WTC11 (cell line): ENCODE measurements around the gene MAPKAP1. TPM values are rescaled to one million over a fixed set of nuclear protein-coding genes. Genes with fewer than 3 reads are reported as not detected.

Source experiments
- ATAC-seq: fragments of 200-7000 bp; cut with Tn5 transposase; 2 replicates; pipeline ENCODE4 v1.10.0; 2021; ENCODE audit warnings: mild to moderate bottlenecking, moderate library complexity
- CTCF ChIA-PET: fragments of 300-600 bp; sonication (Branson Sonifier 250); formaldehyde crosslinking; loops from one replicate; lab custom pipeline; 2021; ENCODE audit warnings: antibody characterized with exemption; lab: Charles Lee
- POLR2A ChIA-PET: fragments of 350-600 bp; sonication (Branson Sonifier 250); formaldehyde crosslinking; loops from one replicate; lab custom pipeline; 2021; ENCODE audit warnings: antibody characterized with exemption; lab: Charles Lee
- DNase-seq: peaks from one replicate; pipeline ENCODE4 v3.0.0; 2021; ENCODE audit warnings: low spot score
- H3K27ac Mint-ChIP-seq: 2 replicates; pipeline ENCODE4 v1.8.0; 2021; ENCODE audit warnings: mixed read lengths
- H3K27me3 Mint-ChIP-seq: 2 replicates; pipeline ENCODE4 v1.8.0; 2021; ENCODE audit warnings: low read depth, mild to moderate bottlenecking, moderate library complexity, mixed read lengths
- H3K36me3 Mint-ChIP-seq: 2 replicates; pipeline ENCODE4 v1.8.0; 2021; ENCODE audit warnings: mixed read lengths
- H3K4me1 Mint-ChIP-seq: 2 replicates; pipeline ENCODE4 v1.8.0; 2022; ENCODE audit warnings: mixed read lengths
- H3K4me3 Mint-ChIP-seq: 2 replicates; pipeline ENCODE4 v1.8.0; 2021; ENCODE audit warnings: mild to moderate bottlenecking, moderate library complexity, mixed read lengths
- H3K9me3 Mint-ChIP-seq: 2 replicates; pipeline ENCODE4 v1.8.0; 2021; ENCODE audit warnings: mixed read lengths
- CBFB ChIP-seq: sonication (generic); formaldehyde crosslinking; IDR thresholded peaks from 2 replicates; pipeline ENCODE4 v1.8.1; 2022; ENCODE audit warnings: mild to moderate bottlenecking, low read depth, missing genetic modification reagents
- ERG ChIP-seq: fragments of 250-450 bp; sonication (Bioruptor Pico); IDR thresholded peaks from 2 replicates; pipeline ENCODE4 v1.8.0; 2021; ENCODE audit warnings: mild to moderate bottlenecking
- ETV6 ChIP-seq: sonication (generic); formaldehyde crosslinking; IDR thresholded peaks from 2 replicates; pipeline ENCODE4 v1.8.1; 2022; ENCODE audit warnings: mild to moderate bottlenecking, missing genetic modification reagents
- FOXP4 ChIP-seq: sonication (generic); formaldehyde crosslinking; IDR thresholded peaks from 2 replicates; pipeline ENCODE4 v1.8.0; 2022; ENCODE audit warnings: mild to moderate bottlenecking, missing genetic modification reagents
- IRF2 ChIP-seq: sonication (generic); formaldehyde crosslinking; IDR thresholded peaks from 2 replicates; pipeline ENCODE4 v1.8.0; 2022; ENCODE audit warnings: low read depth, missing genetic modification reagents, borderline replicate concordance
- MXD4 ChIP-seq: fragments of 250-450 bp; sonication (Bioruptor Pico); IDR thresholded peaks from 2 replicates; pipeline ENCODE4 v1.8.0; 2021; ENCODE audit warnings: mild to moderate bottlenecking, moderate library complexity, borderline replicate concordance
- MYBL2 ChIP-seq: sonication (generic); formaldehyde crosslinking; IDR thresholded peaks from 2 replicates; pipeline ENCODE4 v1.8.1; 2023; ENCODE audit warnings: mild to moderate bottlenecking, moderate library complexity, missing genetic modification reagents
- NR3C1 ChIP-seq: sonication (generic); formaldehyde crosslinking; conservative IDR thresholded peaks from 2 replicates; pipeline ENCODE4 v1.8.1; 2023; ENCODE audit warnings: low read depth, mild to moderate bottlenecking, missing genetic modification reagents
- SOX15 ChIP-seq: fragments of 250-450 bp; sonication (Bioruptor Pico); IDR thresholded peaks from 2 replicates; pipeline ENCODE4 v1.9.0; 2021; ENCODE audit warnings: mild to moderate bottlenecking
- SP1 ChIP-seq: sonication (generic); formaldehyde crosslinking; conservative IDR thresholded peaks from 2 replicates; pipeline ENCODE4 v1.8.1; 2022; ENCODE audit warnings: missing genetic modification reagents
- TEAD1 ChIP-seq: sonication (generic); formaldehyde crosslinking; IDR thresholded peaks from 2 replicates; pipeline ENCODE4 v1.8.0; 2022; ENCODE audit warnings: mild to moderate bottlenecking, missing genetic modification reagents
- TEAD4 ChIP-seq: sonication (generic); formaldehyde crosslinking; IDR thresholded peaks from 2 replicates; pipeline ENCODE4 v1.8.0; 2022; ENCODE audit warnings: mild to moderate bottlenecking, missing genetic modification reagents
- ZNF425 ChIP-seq: fragments of 250-450 bp; sonication (Bioruptor Pico); conservative IDR thresholded peaks from 2 replicates; pipeline ENCODE4 v1.9.0; 2021; ENCODE audit warnings: mild to moderate bottlenecking
- total RNA-seq: library from RNA; stranded (reverse); gene quantifications from 3 replicates; pipeline ENCODE4 v1.2.3, GENCODE V29; 2021
- TF ChIP-seq, protein P1 (sequence below): sonication (generic); formaldehyde crosslinking; IDR thresholded peaks from 2 replicates; pipeline ENCODE4 v1.8.0; 2023; ENCODE audit warnings: missing genetic modification reagents, mild to moderate bottlenecking, borderline replicate concordance
- TF ChIP-seq, protein P2 (sequence below): sonication (generic); formaldehyde crosslinking; IDR thresholded peaks from 2 replicates; pipeline ENCODE4 v1.8.0; 2022; ENCODE audit warnings: missing genetic modification reagents
- TF ChIP-seq, protein P3 (sequence below): fragments of 250-450 bp; sonication (Bioruptor Pico); IDR thresholded peaks from 2 replicates; pipeline ENCODE4 v1.9.0; 2021; ENCODE audit warnings: mild to moderate bottlenecking

Gene MAPKAP1
- total RNA-seq, 1 experiment from 2014 or later = 111 TPM

GRCh38 chr9:125755340-125755739, 48.3 kb upstream of the MAPKAP1 start:
- ChIA-PET CTCF (interaction anchor here (1.0 to 1.2 kb wide), 2 partner anchors 157 to 197 kb away, joined by 3 to 4 read pairs; no protein-coding TSS in a partner anchor), POLR2A (interaction anchor here (0.6 kb wide), 1 partner anchor 294 kb away, joined by 4 read pairs; no protein-coding TSS in a partner anchor)
- H3K4me1 Mint-ChIP-seq = peaks cover 95% of the 10 kb centered on the region
- no peak for TF ChIP-seq SOX15
- TF ChIP-seq TEAD1 (CRISPR knock-in tag) = 0 out of 2 replicates have a peak, but pooled peaks have one; percentile 36
- ATAC-seq (no peak), DNase-seq (no peak)
- no peaks in the 10 kb centered on the region; the same call in 1 of the 2 replicates for H3K36me3 Mint-ChIP-seq
- H3K27me3 Mint-ChIP-seq = no peaks in the 10 kb centered on the region
- no peak overlapping the region; the same call in 1 of the 2 replicates for H3K27ac Mint-ChIP-seq
- H3K4me3 Mint-ChIP-seq = peak overlapping the region; percentile 4
- H3K9me3 Mint-ChIP-seq = no peaks in the 10 kb centered on the region

GRCh38 chr9:125754096-125754495, 47.1 kb upstream of the MAPKAP1 start:
- Mint-ChIP-seq H3K27me3 (no peaks in the 10 kb centered on the region), H3K4me1 (peaks cover 95% of the 10 kb centered on the region), H3K36me3 (peaks cover 4% of the 10 kb centered on the region), H3K4me3 (no peak overlapping the region), H3K27ac (0 out of 2 replicates have a peak overlapping the region, but pooled peaks have one; percentile 68), H3K9me3 (no peaks in the 10 kb centered on the region)
- ChIA-PET CTCF (no interaction called here), POLR2A (no interaction called here)
- no peak for TF ChIP-seq ETV6 (CRISPR knock-in tag)
- TF ChIP-seq MYBL2 (CRISPR knock-in tag) = no peak
- TF ChIP-seq, protein P1, sequence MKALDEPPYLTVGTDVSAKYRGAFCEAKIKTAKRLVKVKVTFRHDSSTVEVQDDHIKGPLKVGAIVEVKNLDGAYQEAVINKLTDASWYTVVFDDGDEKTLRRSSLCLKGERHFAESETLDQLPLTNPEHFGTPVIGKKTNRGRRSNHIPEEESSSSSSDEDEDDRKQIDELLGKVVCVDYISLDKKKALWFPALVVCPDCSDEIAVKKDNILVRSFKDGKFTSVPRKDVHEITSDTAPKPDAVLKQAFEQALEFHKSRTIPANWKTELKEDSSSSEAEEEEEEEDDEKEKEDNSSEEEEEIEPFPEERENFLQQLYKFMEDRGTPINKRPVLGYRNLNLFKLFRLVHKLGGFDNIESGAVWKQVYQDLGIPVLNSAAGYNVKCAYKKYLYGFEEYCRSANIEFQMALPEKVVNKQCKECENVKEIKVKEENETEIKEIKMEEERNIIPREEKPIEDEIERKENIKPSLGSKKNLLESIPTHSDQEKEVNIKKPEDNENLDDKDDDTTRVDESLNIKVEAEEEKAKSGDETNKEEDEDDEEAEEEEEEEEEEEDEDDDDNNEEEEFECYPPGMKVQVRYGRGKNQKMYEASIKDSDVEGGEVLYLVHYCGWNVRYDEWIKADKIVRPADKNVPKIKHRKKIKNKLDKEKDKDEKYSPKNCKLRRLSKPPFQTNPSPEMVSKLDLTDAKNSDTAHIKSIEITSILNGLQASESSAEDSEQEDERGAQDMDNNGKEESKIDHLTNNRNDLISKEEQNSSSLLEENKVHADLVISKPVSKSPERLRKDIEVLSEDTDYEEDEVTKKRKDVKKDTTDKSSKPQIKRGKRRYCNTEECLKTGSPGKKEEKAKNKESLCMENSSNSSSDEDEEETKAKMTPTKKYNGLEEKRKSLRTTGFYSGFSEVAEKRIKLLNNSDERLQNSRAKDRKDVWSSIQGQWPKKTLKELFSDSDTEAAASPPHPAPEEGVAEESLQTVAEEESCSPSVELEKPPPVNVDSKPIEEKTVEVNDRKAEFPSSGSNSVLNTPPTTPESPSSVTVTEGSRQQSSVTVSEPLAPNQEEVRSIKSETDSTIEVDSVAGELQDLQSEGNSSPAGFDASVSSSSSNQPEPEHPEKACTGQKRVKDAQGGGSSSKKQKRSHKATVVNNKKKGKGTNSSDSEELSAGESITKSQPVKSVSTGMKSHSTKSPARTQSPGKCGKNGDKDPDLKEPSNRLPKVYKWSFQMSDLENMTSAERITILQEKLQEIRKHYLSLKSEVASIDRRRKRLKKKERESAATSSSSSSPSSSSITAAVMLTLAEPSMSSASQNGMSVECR (CRISPR knock-in tag) = no peak
- TF ChIP-seq ERG = no peak
- TF ChIP-seq, protein P2, sequence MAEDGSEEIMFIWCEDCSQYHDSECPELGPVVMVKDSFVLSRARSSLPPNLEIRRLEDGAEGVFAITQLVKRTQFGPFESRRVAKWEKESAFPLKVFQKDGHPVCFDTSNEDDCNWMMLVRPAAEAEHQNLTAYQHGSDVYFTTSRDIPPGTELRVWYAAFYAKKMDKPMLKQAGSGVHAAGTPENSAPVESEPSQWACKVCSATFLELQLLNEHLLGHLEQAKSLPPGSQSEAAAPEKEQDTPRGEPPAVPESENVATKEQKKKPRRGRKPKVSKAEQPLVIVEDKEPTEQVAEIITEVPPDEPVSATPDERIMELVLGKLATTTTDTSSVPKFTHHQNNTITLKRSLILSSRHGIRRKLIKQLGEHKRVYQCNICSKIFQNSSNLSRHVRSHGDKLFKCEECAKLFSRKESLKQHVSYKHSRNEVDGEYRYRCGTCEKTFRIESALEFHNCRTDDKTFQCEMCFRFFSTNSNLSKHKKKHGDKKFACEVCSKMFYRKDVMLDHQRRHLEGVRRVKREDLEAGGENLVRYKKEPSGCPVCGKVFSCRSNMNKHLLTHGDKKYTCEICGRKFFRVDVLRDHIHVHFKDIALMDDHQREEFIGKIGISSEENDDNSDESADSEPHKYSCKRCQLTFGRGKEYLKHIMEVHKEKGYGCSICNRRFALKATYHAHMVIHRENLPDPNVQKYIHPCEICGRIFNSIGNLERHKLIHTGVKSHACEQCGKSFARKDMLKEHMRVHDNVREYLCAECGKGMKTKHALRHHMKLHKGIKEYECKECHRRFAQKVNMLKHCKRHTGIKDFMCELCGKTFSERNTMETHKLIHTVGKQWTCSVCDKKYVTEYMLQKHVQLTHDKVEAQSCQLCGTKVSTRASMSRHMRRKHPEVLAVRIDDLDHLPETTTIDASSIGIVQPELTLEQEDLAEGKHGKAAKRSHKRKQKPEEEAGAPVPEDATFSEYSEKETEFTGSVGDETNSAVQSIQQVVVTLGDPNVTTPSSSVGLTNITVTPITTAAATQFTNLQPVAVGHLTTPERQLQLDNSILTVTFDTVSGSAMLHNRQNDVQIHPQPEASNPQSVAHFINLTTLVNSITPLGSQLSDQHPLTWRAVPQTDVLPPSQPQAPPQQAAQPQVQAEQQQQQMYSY (CRISPR knock-in tag) = no peak
- TF ChIP-seq FOXP4 = no peak
- TF ChIP-seq, protein P3, sequence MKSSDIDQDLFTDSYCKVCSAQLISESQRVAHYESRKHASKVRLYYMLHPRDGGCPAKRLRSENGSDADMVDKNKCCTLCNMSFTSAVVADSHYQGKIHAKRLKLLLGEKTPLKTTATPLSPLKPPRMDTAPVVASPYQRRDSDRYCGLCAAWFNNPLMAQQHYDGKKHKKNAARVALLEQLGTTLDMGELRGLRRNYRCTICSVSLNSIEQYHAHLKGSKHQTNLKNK = no peak
- DNase-seq = no peak
- no peak for ATAC-seq

GRCh38 chr9:125752070-125752628, 45.1 kb upstream of the MAPKAP1 start:
- Mint-ChIP-seq H3K4me1 (peaks cover 81% of the 10 kb centered on the region), H3K27me3 (no peaks in the 10 kb centered on the region), H3K4me3 (peak overlapping the region; percentile 32), H3K9me3 (no peaks in the 10 kb centered on the region), H3K27ac (peak overlapping the region; percentile 26), H3K36me3 (peaks cover 8% of the 10 kb centered on the region)
- DNase-seq (no peak), ATAC-seq (no peak)
- ChIA-PET CTCF (no interaction called here), POLR2A (no interaction called here)
- TF ChIP-seq TEAD4 (no peak), ZNF425 (no peak), CBFB (no peak), ETV6 (CRISPR knock-in tag) (no peak), MXD4 (no peak), SP1 (CRISPR knock-in tag) (no peak), NR3C1 (CRISPR knock-in tag) (no peak), IRF2 (CRISPR knock-in tag) (no peak)
